A549 (cell line): Measurements from ENCODE around the gene PPM1B. TPM values are rescaled to one million over a fixed set of nuclear protein-coding genes. Genes with fewer than 3 reads are reported as not detected.
A peak's percentile ranks its signal among the peaks of the same experiment; 100 is the strongest.
"Not testable (repeated sequence)": the region's sequence is repeated elsewhere in the genome, so short reads cannot be mapped to it uniquely, and the experiment has no call there.

ENCODE experiments used
- ATAC-seq, 2 experiments: fragments of 200-7000 bp in 1 of 2; fragments of >200 bp in 1 of 2; cut with Nextera tagmentation in 1 of 2; cut with Tn5 transposase in 1 of 2; 3 replicates each; pipeline versions ENCODE4 v1.8.0 to v1.9.1; 2018 to 2020; ENCODE audit warnings: mild to moderate bottlenecking in 1 of 2, moderate library complexity in 1 of 2
- CTCF ChIA-PET: fragments of 300-600 bp; sonication (Branson Sonifier 250); formaldehyde crosslinking; extraction: SDS; loops from one replicate; lab custom pipeline; 2021; ENCODE audit warnings: antibody characterized with exemption, inconsistent platforms; lab: Yijun Ruan, JAX
- POLR2A ChIA-PET: fragments of 350-600 bp; formaldehyde crosslinking; extraction: SDS; loops from one replicate; lab custom pipeline; 2021; ENCODE audit warnings: antibody characterized with exemption, inconsistent platforms; lab: Yijun Ruan, JAX
- DNase-seq, 2 experiments: peaks; one replicate each; pipeline versions ENCODE4 v3.0.0 to v3.0.0-alpha.2; 2011 to 2016; ENCODE audit warnings: low read depth in 1 of 2, low spot score in 1 of 2
- FAIRE-seq: peaks from 2 replicates; lab custom pipeline; 2011; peaks lifted over from hg19 to GRCh38; lab: Jason Lieb, UNC
- H3K27ac ChIP-seq, 2 experiments: fragments of >200 bp; sonication (Bioruptor Twin); formaldehyde crosslinking; 3 replicates each; pipeline ENCODE4 v1.5.1; 2016 to 2017
- H3K4me1 ChIP-seq: fragments of >200 bp; sonication (Bioruptor Twin); formaldehyde crosslinking; 3 replicates; pipeline ENCODE4 v1.6.1; 2016
- H3K4me2 ChIP-seq: fragments of >200 bp; sonication (Bioruptor Twin); formaldehyde crosslinking; 3 replicates; pipeline ENCODE4 v1.6.1; 2016
- H3K4me3 ChIP-seq: fragments of >200 bp; sonication (Bioruptor Twin); formaldehyde crosslinking; 3 replicates; pipeline ENCODE4 v1.5.1; 2016
- H3K9me3 ChIP-seq: fragments of >200 bp; sonication (Bioruptor Twin); formaldehyde crosslinking; 3 replicates; pipeline ENCODE4 v1.6.1; 2016
- BCL3 ChIP-seq: fragments of >200 bp; sonication (Bioruptor Twin); formaldehyde crosslinking; IDR thresholded peaks from 3 replicates; pipeline ENCODE4 v1.6.1; 2016
- BHLHE40 ChIP-seq: IDR thresholded peaks from 2 replicates; pipeline ENCODE4 v1.6.1; 2012; ENCODE audit warnings: low read depth, low read length, inconsistent platforms
- CBX2 ChIP-seq: fragments of 200-600 bp; sonication (generic); IDR thresholded peaks from 2 replicates; pipeline ENCODE4 v1.6.1; 2016; ENCODE audit warnings: low read depth, mild to moderate bottlenecking, borderline replicate concordance
- CEBPB ChIP-seq, 2 experiments: fragments of >200 bp in 1 of 2; sonication (Bioruptor Twin) in 1 of 2; formaldehyde crosslinking in 1 of 2; IDR thresholded peaks; 2 replicates each; pipeline ENCODE4 v1.6.1; 2012 to 2016
- CHD2 ChIP-seq: fragments of 150-350 bp; IDR thresholded peaks from 2 replicates; pipeline ENCODE4 v1.6.1; 2014; ENCODE audit warnings: low read length; ENCODE audit not compliant: partially characterized antibody
- CHD4 ChIP-seq: fragments of 200-600 bp; sonication (generic); IDR thresholded peaks from 2 replicates; pipeline ENCODE4 v1.6.1; 2016; ENCODE audit warnings: antibody characterized with exemption, mild to moderate bottlenecking, borderline replicate concordance
- EHF ChIP-seq: fragments of 250-450 bp; sonication (Bioruptor Pico); IDR thresholded peaks from 2 replicates; pipeline ENCODE4 v1.5.0; 2020; ENCODE audit warnings: mild to moderate bottlenecking
- EHMT2 ChIP-seq: fragments of 200-600 bp; sonication (generic); IDR thresholded peaks from 2 replicates; pipeline ENCODE4 v1.6.1; 2016; ENCODE audit warnings: antibody characterized with exemption, low read depth, mild to moderate bottlenecking, moderate library complexity
- FOSL2 ChIP-seq, 2 experiments: fragments of 450-650 bp in 1 of 2; fragments of >200 bp in 1 of 2; sonication (Bioruptor Twin) in 1 of 2; formaldehyde crosslinking; IDR thresholded peaks; 2 replicates each; pipeline versions ENCODE4 v1.5.0 to v1.6.1; 2016 to 2020; ENCODE audit warnings: mild to moderate bottlenecking in 1 of 2, moderate library complexity in 1 of 2
- FOXS1 ChIP-seq: fragments of 250-450 bp; sonication (Bioruptor Pico); IDR thresholded peaks from 2 replicates; pipeline ENCODE4 v1.5.0; 2020; ENCODE audit warnings: mild to moderate bottlenecking, moderate library complexity
- HEYL ChIP-seq: fragments of 250-450 bp; sonication (Bioruptor Pico); IDR thresholded peaks from 2 replicates; pipeline ENCODE4 v1.8.0; 2021; ENCODE audit warnings: mild to moderate bottlenecking, moderate library complexity
- HOXA7 ChIP-seq: fragments of 250-450 bp; sonication (Bioruptor Pico); IDR thresholded peaks from 2 replicates; pipeline ENCODE4 v1.5.0; 2020; ENCODE audit warnings: mild to moderate bottlenecking, moderate library complexity
- HOXB13 ChIP-seq: fragments of 250-450 bp; sonication (Bioruptor Pico); IDR thresholded peaks from 2 replicates; pipeline ENCODE4 v1.5.0; 2020; ENCODE audit warnings: low read depth, mild to moderate bottlenecking, moderate library complexity
- KDM1A ChIP-seq: fragments of 200-600 bp; sonication (generic); IDR thresholded peaks from 2 replicates; pipeline ENCODE4 v1.6.1; 2016; ENCODE audit warnings: low read depth, mild to moderate bottlenecking
- KDM5A ChIP-seq: fragments of 200-600 bp; sonication (generic); IDR thresholded peaks from 2 replicates; pipeline ENCODE4 v1.6.1; 2016; ENCODE audit warnings: antibody characterized with exemption, mild to moderate bottlenecking
- MAFK ChIP-seq: fragments of 450-650 bp; IDR thresholded peaks from 2 replicates; pipeline ENCODE4 v1.6.1; 2014; ENCODE audit not compliant: partially characterized antibody
- MAX ChIP-seq: IDR thresholded peaks from 2 replicates; pipeline ENCODE4 v1.6.1; 2012
- MYC ChIP-seq: IDR thresholded peaks from 2 replicates; pipeline ENCODE4 v1.6.1; 2012; ENCODE audit warnings: mild to moderate bottlenecking, inconsistent platforms, low read length, improper control_type of control experiment, borderline replicate concordance
- NFE2L2 ChIP-seq: fragments of 150-350 bp; conservative IDR thresholded peaks from 2 replicates; pipeline ENCODE4 v1.6.1; 2014; ENCODE audit warnings: low read length
- POLR2AphosphoS2 ChIP-seq: conservative IDR thresholded peaks from 2 replicates; pipeline ENCODE4 v1.6.1; 2012; ENCODE audit warnings: low read length, improper control_type of control experiment, inconsistent platforms
- TFCP2L1 ChIP-seq: fragments of 250-450 bp; sonication (Bioruptor Pico); IDR thresholded peaks from 2 replicates; pipeline ENCODE4 v1.5.0; 2021; ENCODE audit warnings: mild to moderate bottlenecking
- TP53 ChIP-seq: fragments of 250-450 bp; sonication (Bioruptor Pico); IDR thresholded peaks from 2 replicates; pipeline ENCODE4 v1.5.0; 2021; ENCODE audit warnings: mild to moderate bottlenecking, moderate library complexity
- USF2 ChIP-seq: fragments of 450-650 bp; IDR thresholded peaks from 2 replicates; pipeline ENCODE4 v1.6.1; 2014; ENCODE audit warnings: antibody characterized with exemption
- ZC3H11A ChIP-seq: fragments of 450-650 bp; IDR thresholded peaks from 2 replicates; pipeline ENCODE4 v1.6.1; 2014; ENCODE audit warnings: antibody characterized with exemption, mild to moderate bottlenecking
- ZNF302 ChIP-seq: fragments of 250-450 bp; sonication (Bioruptor Pico); IDR thresholded peaks from 2 replicates; pipeline ENCODE4 v1.9.0; 2021; ENCODE audit warnings: inconsistent platforms, mild to moderate bottlenecking, moderate library complexity
- ZSCAN20 ChIP-seq: fragments of 250-450 bp; sonication (Bioruptor Pico); IDR thresholded peaks from 2 replicates; pipeline ENCODE4 v1.8.0; 2022; ENCODE audit warnings: mild to moderate bottlenecking, moderate library complexity
- WGBS: methylation state at CpG from one replicate; pipeline ENCODE4 v1.1.6; 2017; ENCODE audit errors: missing lambda C conversion rate; 5-methylcytosine and 5-hydroxymethylcytosine counted together
- polyA plus RNA-seq, 4 experiments: library from polyadenylated mRNA; depleted of rRNA in 3 of 4; stranded (reverse); fragments of >200 nt; fragmentation: RNase III in 1 of 4; extraction: RNeasy Plus Mini Kit Qiagen cat#74134 plus additional on column Dnase treatment in 1 of 4; gene quantifications; 2 replicates in 3 of 4; 3 replicates in 1 of 4; pipeline ENCODE4 v1.2.3, GENCODE V29; 2011 to 2017
- TF ChIP-seq, protein P1 (sequence below): IDR thresholded peaks from 2 replicates; pipeline ENCODE4 v1.6.1; 2012

PPM1B gene
- polyA plus RNA-seq, 2 of the 4 experiments (the other 2 are of a cell fraction): 49.0 to 75.1 TPM

DNA sequence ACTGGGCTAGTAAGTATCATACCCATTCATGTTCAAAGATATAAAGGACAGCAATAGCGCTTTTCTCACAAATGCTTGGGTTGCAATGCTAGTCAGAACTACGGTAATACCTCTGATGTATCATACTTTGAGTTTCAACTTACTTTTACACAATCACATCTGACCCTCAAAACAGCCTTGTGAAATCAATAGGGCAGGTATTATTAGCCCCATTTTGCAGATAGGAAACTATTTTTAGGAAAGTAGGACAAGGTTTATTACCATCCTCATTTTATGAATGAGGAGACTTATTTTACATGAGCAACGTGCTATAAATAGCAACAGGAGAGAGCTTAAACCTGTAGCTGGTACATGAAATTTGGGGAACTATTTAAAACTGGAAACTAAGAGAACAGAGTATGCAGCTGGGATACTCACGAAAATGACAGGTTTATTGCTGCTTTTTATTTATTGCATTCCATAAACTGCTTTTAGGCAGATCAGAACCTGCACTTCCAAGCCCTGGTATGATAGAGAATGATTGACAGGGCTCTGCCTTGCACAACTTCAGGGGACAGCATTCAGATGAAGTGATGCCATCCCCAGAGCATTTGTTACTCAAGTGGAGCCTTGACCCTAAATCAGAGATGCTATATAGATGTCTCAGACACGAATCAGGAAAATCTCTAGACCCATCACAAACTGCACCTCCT is 42.4 kb upstream of the PPM1B start:
- Histone ChIP-seq H3K27ac (no peak overlapping the region), H3K4me2 (peak overlapping the region; percentile 1; the same call in 1 of the 3 replicates), H3K9me3 (peaks cover under 1% of the 10 kb centered on the region; the same call in 2 of the 3 replicates), H3K4me3 (no peak overlapping the region), H3K4me1 (peaks cover 22% of the 10 kb centered on the region)
- TF ChIP-seq POLR2AphosphoS2: no peak
- TF ChIP-seq TP53 (CRISPR knock-in tag): no peak
- TF ChIP-seq HOXA7: no peak
- TF ChIP-seq CEBPB (IDR thresholded peaks at IDR 0.05): peak; percentile 14 to 79; a peak in 2 of 4 replicates
- TF ChIP-seq, protein P1, sequence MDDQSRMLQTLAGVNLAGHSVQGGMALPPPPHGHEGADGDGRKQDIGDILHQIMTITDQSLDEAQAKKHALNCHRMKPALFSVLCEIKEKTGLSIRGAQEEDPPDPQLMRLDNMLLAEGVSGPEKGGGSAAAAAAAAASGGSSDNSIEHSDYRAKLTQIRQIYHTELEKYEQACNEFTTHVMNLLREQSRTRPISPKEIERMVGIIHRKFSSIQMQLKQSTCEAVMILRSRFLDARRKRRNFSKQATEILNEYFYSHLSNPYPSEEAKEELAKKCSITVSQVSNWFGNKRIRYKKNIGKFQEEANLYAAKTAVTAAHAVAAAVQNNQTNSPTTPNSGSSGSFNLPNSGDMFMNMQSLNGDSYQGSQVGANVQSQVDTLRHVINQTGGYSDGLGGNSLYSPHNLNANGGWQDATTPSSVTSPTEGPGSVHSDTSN: 0 out of 2 replicates have a peak, but pooled peaks have one; percentile 22
- TF ChIP-seq HEYL (CRISPR knock-in tag): no peak
- DNase-seq (peak in 1 of 2 experiments; percentile 46), FAIRE-seq (peak; percentile 51), ATAC-seq (peak; percentile 72 to 80)
- POLR2A ChIA-PET: no interaction called here
- CTCF ChIA-PET: interaction anchor here (1.0 to 2.7 kb wide), 5 partner anchors 38 to 168 kb away, joined by 3 to 7 read pairs (median 5); no protein-coding TSS in a partner anchor
- 53% methylated on average over 5 of the region's 5 CpGs for WGBS

- ATAC-seq (peak; percentile 59 to 72; a peak in 4 of 6 replicates), DNase-seq (peak in 1 of 2 experiments; percentile 53), FAIRE-seq (peak; percentile 61)
- POLR2A ChIA-PET: no interaction called here
- 46% methylated on average over 4 of the region's 4 CpGs for WGBS
- Histone ChIP-seq H3K4me1 (peaks cover 30% of the 10 kb centered on the region), H3K4me3 (no peak overlapping the region), H3K4me2 (peak overlapping the region; percentile 41), H3K27ac (peak overlapping the region; percentile 48 to 67; a peak in 5 of 6 replicates), H3K9me3 (peaks cover 7% of the 10 kb centered on the region)
- TF ChIP-seq MAFK (peak; percentile 70), ZC3H11A (no peak), ZSCAN20 (CRISPR knock-in tag) (0 out of 2 replicates have a peak, but pooled peaks have one; percentile 24), NFE2L2 (peak; percentile 35; the same call in 1 of the 2 replicates), BHLHE40 (no peak)
- CTCF ChIA-PET: interaction anchor here (0.9 to 1.2 kb wide), 4 partner anchors 17 to 825 kb away, joined by 3 read pairs; no protein-coding TSS in a partner anchor
These were observed 38.2 kb upstream of the PPM1B start for GRCh38 chr2:44130441-44130840.

- Histone ChIP-seq H3K9me3 (peaks cover 7% of the 10 kb centered on the region), H3K4me1 (peaks cover 36% of the 10 kb centered on the region), H3K27ac (peak overlapping the region; percentile 48 to 67), H3K4me3 (no peak overlapping the region), H3K4me2 (peak overlapping the region; percentile 41; the same call in 1 of the 3 replicates)
- TF ChIP-seq HOXB13 (CRISPR knock-in tag) (no peak), EHF (CRISPR knock-in tag) (no peak), USF2 (no peak), EHMT2 (no peak), MAX (no peak), CBX2 (no peak), KDM5A (no peak), CEBPB (IDR thresholded peaks at IDR 0.05) (no peak), FOSL2 (IDR thresholded peaks at IDR 0.05) (no peak), FOSL2 (CRISPR knock-in tag; IDR thresholded peaks at IDR 0.05) (no peak), MYC (no peak), CHD4 (no peak), POLR2AphosphoS2 (no peak), TFCP2L1 (no peak), ZC3H11A (no peak), KDM1A (no peak), ZNF302 (CRISPR knock-in tag) (no peak), BCL3 (no peak), FOXS1 (CRISPR knock-in tag) (no peak), NFE2L2 (no peak), CHD2 (no peak)
- ChIA-PET CTCF (interaction anchor here (0.9 to 1.2 kb wide), 3 partner anchors 17 to 824 kb away, joined by 3 read pairs; no protein-coding TSS in a partner anchor), POLR2A (no interaction called here)
- ATAC-seq: no peak
- no peak for FAIRE-seq
- DNase-seq: no peak
These were observed 37.5 kb upstream of the PPM1B start for GRCh38 chr2:44131177-44131576.

DNA sequence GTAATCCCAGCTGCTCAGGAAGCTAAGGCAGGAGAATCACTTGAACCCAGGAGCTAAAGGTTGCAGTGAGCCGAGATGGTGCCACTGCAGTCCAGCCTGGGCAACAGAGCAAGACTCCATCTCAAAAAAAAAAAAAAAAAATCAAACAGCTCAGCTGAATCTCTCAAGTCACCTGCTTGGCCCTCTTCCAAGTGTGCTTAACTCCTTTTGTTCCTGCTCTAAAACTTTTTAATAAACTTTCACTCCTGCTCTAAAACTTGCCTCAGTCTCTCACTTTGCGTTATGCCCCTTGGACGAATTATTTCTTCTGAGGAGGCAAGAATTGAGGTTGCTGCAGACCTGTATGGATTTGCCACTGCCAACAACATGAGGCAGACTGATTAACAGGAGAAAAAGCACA is 35.1 kb upstream of the PPM1B start:
- not testable (repeated sequence) for H3K4me3 ChIP-seq, H3K27ac ChIP-seq, ATAC-seq, H3K4me2 ChIP-seq, H3K9me3 ChIP-seq, FAIRE-seq
- WGBS: 86% methylated on average over 3 of the region's 3 CpGs
- peak in 1 of 2 experiments; percentile 19 for DNase-seq
- ChIA-PET CTCF (interaction anchor here (1.0 kb wide), 1 partner anchor 47 kb away, joined by 3 read pairs; no protein-coding TSS in a partner anchor), POLR2A (interaction anchor here (0.6 kb wide), 1 partner anchor 195 kb away, joined by 3 read pairs; no protein-coding TSS in a partner anchor)
- H3K4me1 ChIP-seq: peaks cover 39% of the 10 kb centered on the region
